ENCODE measurements around the gene RNF146. TPM values are rescaled to one million over a fixed set of nuclear protein-coding genes. Genes with fewer than 3 reads are reported as not detected.

The RNF146 gene
- total and polyA plus RNA-seq, 2 of the 13 experiments (the other 11 are each of a cell fraction or from before 2014, with no cell fraction given) = 18.8 to 27.6 TPM

- no peak for TF ChIP-seq MXI1 (IDR thresholded peaks at IDR 0.05; ENCODE audit: borderline replicate concordance, low read depth, low read length)
- TF ChIP-seq HNRNPL (IDR thresholded peaks at IDR 0.05; ENCODE audit: low read depth, low read length) = no peak
Measured at GRCh38 chr6:127219869-127220268, 46.8 kb upstream of the RNF146 start (continued).

- ChIA-PET POLR2A (no interaction called here), CTCF (ENCODE audit: low intra/inter-chr PET ratio, low total read pairs) (no interaction called here)
- 37% methylated on average over 4 of the region's 4 CpGs for WGBS (ENCODE audit: low lambda C conversion rate)
- Histone ChIP-seq H3K36me3 (replicated peaks in 1 of 2; ENCODE audit: control insufficient read depth in 1 of 2, insufficient read depth in 2 of 2, low read length in 2 of 2) (no peaks in the 10 kb centered on the region), H3K4me2 (ENCODE audit: low read depth, low read length) (no peak overlapping the region), H2AFZ (ENCODE audit: low read length) (no peak overlapping the region), H4K20me1 (ENCODE audit: insufficient read depth, low read length) (no peaks in the 10 kb centered on the region), H3K27ac (ENCODE audit: extremely low read length, insufficient read depth, low read length) (no peak overlapping the region), H3K9ac (ENCODE audit: insufficient read depth, low read depth, low read length) (no peak overlapping the region), H3K4me3 (replicated peaks in 1 of 3; ENCODE audit: insufficient read depth in 1 of 3, low read depth in 2 of 3, low read length in 3 of 3) (no peak overlapping the region), H3K79me2 (ENCODE audit: insufficient read depth, low read length) (no peaks in the 10 kb centered on the region), H3K4me1 (ENCODE audit: insufficient read depth, low read length) (peaks cover 12% of the 10 kb centered on the region), H3K9me3 (ENCODE audit: low read length) (no peaks in the 10 kb centered on the region), H3K27me3 (ENCODE audit: control insufficient read depth in 1 of 2, insufficient read depth in 2 of 2, low read length in 2 of 2) (no peaks in the 10 kb centered on the region)
- in situ Hi-C loops (cut with HindIII; ENCODE audit: extremely low pct_ligation_motif_present, low pct_unique_long_range_greater_than_20kb) = no loop called here
- DNase-seq (ENCODE audit: low spot score) = no peak
- no peak for ATAC-seq
- no TSS peak for BruUV-seq (replicated peaks)
- intact Hi-C loops (cut with micrococcal nuclease; ENCODE audit: unreplicated experiment) = no loop called here
- TF ChIP-seq SOX5 (CRISPR knock-in tag; IDR thresholded peaks at IDR 0.05; ENCODE audit: borderline replicate concordance) = no peak
- TF ChIP-seq ZNF235 (CRISPR knock-in tag; IDR thresholded peaks at IDR 0.05; ENCODE audit: borderline replicate concordance) = no peak
- no peak for TF ChIP-seq ZNF841 (CRISPR knock-in tag; IDR thresholded peaks at IDR 0.05; ENCODE audit: borderline replicate concordance)
- no peak for TF ChIP-seq ZNF704 (CRISPR knock-in tag; IDR thresholded peaks at IDR 0.05; ENCODE audit: borderline replicate concordance)
- no peak for TF ChIP-seq NAIF1 (CRISPR knock-in tag; IDR thresholded peaks at IDR 0.05; ENCODE audit: borderline replicate concordance)
- TF ChIP-seq ZNF879 (CRISPR knock-in tag; IDR thresholded peaks at IDR 0.05) = no peak
- TF ChIP-seq SRF (IDR thresholded peaks at IDR 0.05; ENCODE audit: low read depth, low read length) = no peak
- TF ChIP-seq ATF2 (CRISPR knock-in tag; IDR thresholded peaks at IDR 0.05) = no peak
- no peak for TF ChIP-seq ZNF350 (CRISPR knock-in tag; IDR thresholded peaks at IDR 0.05; ENCODE audit: borderline replicate concordance, low read depth)
- no peak for TF ChIP-seq CREM (IDR thresholded peaks at IDR 0.05)
- TF ChIP-seq CREM (CRISPR knock-in tag; IDR thresholded peaks at IDR 0.05) = no peak
- TF ChIP-seq FIP1L1 (IDR thresholded peaks at IDR 0.05; ENCODE audit: borderline replicate concordance, insufficient read depth, low read depth, low read length) = no peak
- no peak for TF ChIP-seq CBFB (CRISPR knock-in tag; IDR thresholded peaks at IDR 0.05)
- no peak for TF ChIP-seq ZNF326 (CRISPR knock-in tag; IDR thresholded peaks at IDR 0.05; ENCODE audit: borderline replicate concordance)
- no peak for TF ChIP-seq SETDB1 (CRISPR knock-in tag; IDR thresholded peaks at IDR 0.05; ENCODE audit: borderline replicate concordance)
- no peak for TF ChIP-seq ATF7 (IDR thresholded peaks at IDR 0.05)
- TF ChIP-seq ATF7 (CRISPR knock-in tag; IDR thresholded peaks at IDR 0.05) = no peak
- FAIRE-seq = no peak
Measured at GRCh38 chr6:127221201-127221600, 45.5 kb upstream of the RNF146 start.
